ENCODE results near the gene DALRD3.
"Not testable (repeated sequence)": the region's sequence is repeated elsewhere in the genome, so short reads cannot be mapped to it uniquely, and the experiment has no call there.

Gene DALRD3

DNA sequence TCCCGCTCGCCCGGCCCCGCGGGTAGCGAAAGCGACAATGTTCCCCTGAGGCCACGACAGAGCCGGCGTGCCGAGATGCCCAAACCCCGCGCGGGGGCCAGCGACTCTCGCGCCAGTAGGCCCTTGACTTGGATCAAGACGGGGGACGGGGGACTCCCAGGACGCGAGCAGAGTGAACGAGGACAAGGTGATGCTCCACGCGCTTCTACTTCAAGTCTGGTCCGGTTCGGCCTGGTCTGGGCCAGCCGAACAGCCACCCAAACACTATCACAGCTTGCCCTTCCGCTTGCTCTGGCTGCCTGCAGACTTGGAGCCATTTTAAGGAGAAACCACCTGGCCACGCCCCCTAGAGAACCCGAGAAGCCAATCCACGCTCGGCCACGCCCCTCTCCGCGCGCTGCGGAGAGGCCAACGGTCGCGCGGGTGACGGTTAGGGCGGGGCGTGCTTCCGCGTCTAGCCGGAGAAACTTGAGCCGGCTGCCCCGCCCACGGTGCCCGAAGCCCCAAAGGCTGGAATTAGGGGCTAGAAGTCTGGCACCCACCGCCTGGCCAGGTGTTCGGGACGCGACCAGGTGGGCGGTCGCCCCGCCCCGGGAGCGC is 2.9 kb upstream of the DALRD3 start:
- DNase-seq, result peak; percentile 99

GRCh38 chr3:49020330-49021212 is 2.2 kb upstream of the DALRD3 start:
- peak; percentile 62 for DNase-seq

- DNase-seq, result no peak
Observed at GRCh38 chr3:49019941-49020329, 1.6 kb upstream of the DALRD3 start.

GRCh38 chr3:49018707-49019006 is 277 bp upstream of the DALRD3 start:
- no peak for DNase-seq

- DNase-seq, result peak; percentile 78
Observed at GRCh38 chr3:49017229-49017970, 980 bp downstream of the DALRD3 start.

DNA sequence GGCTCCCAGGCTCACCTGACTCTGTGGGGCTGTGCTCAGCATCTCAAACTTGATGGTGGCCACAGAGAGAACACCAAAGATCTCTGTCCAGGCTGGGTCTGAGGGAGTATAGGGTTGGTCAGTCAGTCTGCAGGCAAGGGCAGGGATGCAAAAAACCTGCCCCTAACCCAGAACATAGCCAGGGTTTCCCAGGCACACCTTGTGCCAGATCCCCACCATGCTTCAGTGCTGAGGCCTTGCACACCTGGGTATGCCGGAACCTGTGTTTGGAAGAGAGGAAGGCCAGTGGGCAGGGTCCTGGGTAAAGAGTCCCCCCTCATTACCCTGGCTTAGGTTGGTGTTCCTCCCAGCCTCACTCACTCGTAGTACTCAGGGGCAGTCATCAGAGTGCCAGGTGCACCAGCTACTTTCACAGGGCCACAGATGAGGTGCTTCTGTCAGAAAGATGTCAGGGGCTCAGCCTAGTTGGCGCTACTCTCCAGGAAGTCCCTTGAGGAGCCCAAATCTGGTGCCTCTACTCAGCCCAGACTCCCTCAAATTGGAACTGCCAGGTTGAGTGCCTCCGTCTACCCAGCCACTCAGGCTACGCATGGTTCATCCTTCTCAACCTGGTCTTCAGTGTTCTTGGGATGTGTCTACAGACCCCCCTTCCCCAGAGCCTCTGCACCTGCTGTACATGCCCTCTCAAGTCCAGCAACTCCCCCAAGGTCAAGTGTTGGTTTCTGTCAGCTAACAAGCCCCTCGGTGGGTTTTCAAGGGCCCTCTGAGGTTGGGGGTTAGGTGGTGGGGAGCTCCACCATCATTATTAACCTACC is 1.8 kb downstream of the DALRD3 start:
- DNase-seq, result no peak

- no peak for DNase-seq
Observed at GRCh38 chr3:49015765-49016164, 2.6 kb downstream of the DALRD3 start.

GRCh38 chr3:49015072-49015471 is 3.3 kb downstream of the DALRD3 start:
- DNase-seq, result no peak

DNA sequence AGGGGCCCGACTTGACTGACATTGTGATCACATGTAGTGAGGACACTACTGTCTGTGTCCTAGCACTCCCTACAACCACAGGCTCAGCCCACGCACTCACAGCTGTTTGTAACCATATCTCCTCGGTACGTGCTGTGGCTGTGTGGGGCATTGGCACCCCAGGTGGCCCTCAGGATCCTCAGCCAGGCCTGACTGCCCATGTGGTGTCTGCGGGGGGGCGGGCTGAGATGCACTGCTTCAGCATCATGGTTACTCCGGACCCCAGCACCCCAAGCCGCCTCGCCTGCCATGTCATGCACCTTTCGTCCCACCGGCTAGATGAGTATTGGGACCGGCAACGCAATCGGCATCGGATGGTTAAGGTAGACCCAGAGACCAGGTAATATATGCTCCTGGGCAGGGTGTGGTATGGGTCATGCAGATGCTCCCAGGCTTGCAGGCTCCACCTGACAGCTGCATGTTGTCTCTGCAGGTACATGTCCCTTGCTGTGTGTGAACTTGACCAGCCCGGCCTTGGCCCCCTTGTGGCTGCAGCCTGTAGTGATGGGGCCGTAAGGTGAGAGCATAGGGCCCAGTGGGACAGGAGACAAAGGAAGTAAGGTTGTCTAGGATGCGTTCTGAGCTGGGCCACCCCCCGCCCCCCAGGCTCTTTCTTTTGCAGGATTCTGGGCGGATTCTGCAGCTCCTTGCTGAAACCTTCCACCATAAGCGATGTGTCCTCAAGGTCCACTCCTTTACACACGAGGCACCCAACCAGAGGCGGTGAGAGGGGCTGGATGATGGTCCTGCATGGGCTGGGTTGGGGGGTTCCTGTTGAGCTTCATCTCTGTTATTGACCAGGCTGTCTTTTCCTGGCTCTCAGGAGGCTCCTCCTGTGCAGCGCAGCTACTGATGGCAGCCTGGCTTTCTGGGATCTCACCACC is 4.4 kb downstream of the DALRD3 start:
- peak; percentile 68 for DNase-seq

DNA sequence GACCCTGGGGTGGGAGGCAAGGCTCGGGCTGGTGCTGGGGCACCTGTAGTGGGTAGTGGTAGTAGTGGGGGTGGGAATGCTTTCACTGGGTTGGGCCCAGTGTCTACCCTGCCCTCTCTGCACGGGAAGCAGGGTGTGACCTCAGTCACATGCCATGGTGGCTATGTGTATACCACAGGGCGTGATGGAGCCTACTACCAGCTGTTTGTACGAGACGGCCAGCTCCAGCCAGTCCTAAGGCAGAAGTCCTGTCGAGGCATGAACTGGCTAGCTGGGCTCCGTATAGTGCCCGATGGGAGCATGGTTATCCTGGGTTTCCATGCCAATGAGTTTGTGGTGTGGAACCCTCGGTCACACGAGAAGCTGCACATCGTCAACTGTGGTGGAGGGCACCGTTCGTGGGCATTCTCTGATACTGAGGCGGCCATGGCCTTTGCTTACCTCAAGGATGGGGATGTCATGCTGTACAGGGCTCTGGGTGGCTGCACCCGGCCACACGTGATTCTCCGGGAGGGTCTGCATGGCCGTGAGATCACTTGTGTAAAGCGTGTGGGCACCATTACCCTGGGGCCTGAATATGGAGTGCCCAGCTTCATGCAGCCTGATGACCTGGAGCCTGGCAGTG is 5.2 kb downstream of the DALRD3 start:
- no peak for DNase-seq

GRCh38 chr3:49012441-49013017 is 5.9 kb downstream of the DALRD3 start:
- DNase-seq, result no peak

- DNase-seq, result no peak
Observed at GRCh38 chr3:49009396-49009795, 9.0 kb downstream of the DALRD3 start.

DNA sequence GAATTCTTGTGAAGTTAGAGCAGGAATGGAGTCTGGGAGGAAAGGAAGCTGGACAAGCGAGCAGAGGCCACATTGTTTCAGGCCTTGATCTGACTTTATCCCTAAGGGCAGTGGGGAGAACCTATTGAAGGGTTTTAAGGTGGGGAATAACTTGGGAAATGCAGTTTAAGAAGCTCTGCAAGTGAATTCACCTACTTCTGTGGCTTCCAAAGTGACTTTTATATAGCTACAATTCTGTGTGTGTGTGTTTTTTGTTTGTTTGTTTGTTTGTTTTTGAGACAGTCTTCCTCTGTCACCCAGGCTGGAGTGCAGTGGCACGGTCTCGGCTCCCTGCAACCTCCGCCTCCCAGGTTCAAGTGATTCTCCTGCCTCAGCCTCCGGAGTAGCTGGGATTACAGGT is 9.8 kb downstream of the DALRD3 start:
- not testable (repeated sequence) for DNase-seq

GRCh38 chr3:49007771-49008528 is 10.4 kb downstream of the DALRD3 start:
- DNase-seq, result peak; percentile 94

DNA sequence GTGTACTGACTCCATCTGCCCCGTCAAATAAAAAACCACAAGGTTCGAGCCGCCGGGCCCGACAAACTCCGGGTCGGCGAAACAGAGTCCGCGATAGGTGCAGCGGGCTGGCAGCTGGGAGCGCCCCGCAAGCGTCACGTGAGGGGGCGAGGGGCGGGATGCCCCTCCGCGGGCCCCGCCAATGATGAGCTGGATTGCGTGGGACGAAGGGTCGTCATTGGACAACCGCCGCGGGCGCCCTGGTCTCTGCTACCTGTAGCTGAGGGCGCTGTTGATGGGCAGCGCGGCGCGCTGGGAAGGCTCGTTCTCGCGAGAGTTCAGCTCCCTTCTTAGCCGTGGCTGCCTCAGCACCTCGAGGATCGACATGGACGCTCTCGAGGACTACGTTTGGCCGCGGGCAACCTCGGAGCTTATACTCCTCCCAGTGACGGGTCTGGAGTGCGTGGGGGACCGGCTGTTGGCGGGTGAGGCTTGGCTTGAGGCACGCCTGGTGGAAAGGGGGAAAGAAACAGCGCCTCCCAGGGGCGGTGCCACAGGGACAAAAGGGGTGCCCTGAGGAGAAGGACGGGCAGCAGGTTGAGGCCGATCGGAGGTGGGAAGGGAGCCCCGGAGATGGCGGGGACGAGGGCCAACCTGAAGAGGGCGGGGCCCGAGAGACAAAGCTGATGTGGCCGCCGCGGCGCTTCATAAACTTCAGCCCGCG is 11.2 kb downstream of the DALRD3 start, which contains the start of gene WDR6:
Gene WDR6, plus strand, starts transcription at position 324 of the 703 bp plus-strand sequence. Its CDS starts 41 bp downstream, at position 365.
- peak; percentile 98 for DNase-seq

GRCh38 chr3:49006408-49007067 is 11.8 kb downstream of the DALRD3 start:
- DNase-seq, result no peak

- DNase-seq, result no peak
Observed at GRCh38 chr3:49005998-49006397, 12.4 kb downstream of the DALRD3 start.

GRCh38 chr3:49005303-49005680 is 13.1 kb downstream of the DALRD3 start:
- no peak for DNase-seq

All from RPMI8226 (cell line).